Lower lobe of right lung (tissue), 2 donors: ENCODE measurements around the gene OCEL1. TPM values are rescaled to one million over a fixed set of nuclear protein-coding genes. Genes with fewer than 3 reads are reported as not detected.

Experiments used
- ATAC-seq, 2 donors: fragments of 200-7000 bp; cut with Tn5 transposase; one replicate each; pipeline ENCODE4 v1.9.1; 2020 to 2022; ENCODE audit warnings: mild to moderate bottlenecking in 2 of 2, moderate library complexity in 2 of 2
- DNase-seq: peaks from one replicate; pipeline ENCODE4 v3.0.0-alpha.2; 2020
- H3K27ac ChIP-seq: fragments of 200-600 bp; one replicate; pipeline ENCODE4 v1.8.0; 2022
- H3K27me3 ChIP-seq: fragments of 200-600 bp; one replicate; pipeline ENCODE4 v1.8.0; 2022; ENCODE audit warnings: low read depth
- H3K36me3 ChIP-seq: fragments of 200-600 bp; one replicate; pipeline ENCODE4 v1.8.0; 2022; ENCODE audit warnings: mild to moderate bottlenecking
- H3K4me1 ChIP-seq: fragments of 200-600 bp; one replicate; pipeline ENCODE4 v1.8.0; 2022
- H3K4me3 ChIP-seq: fragments of 200-600 bp; one replicate; pipeline ENCODE4 v1.8.0; 2022; ENCODE audit warnings: mild to moderate bottlenecking
- H3K9me3 ChIP-seq: fragments of 200-600 bp; one replicate; pipeline ENCODE4 v1.8.0; 2022
- intact Hi-C: fragments of 100-400 bp; cut with DNase I; formaldehyde crosslinking; loops from one replicate; pipeline ENCODE4 v1.11.0; 2022
- total RNA-seq: library from RNA; stranded (reverse); fragmentation: NEBNext Ultra II Directional; extraction: Animal tissue kit (Norgen Biotek cat#: 25700); gene quantifications from one replicate; pipeline ENCODE4 v1.2.1, GENCODE V29; 2021
- TF ChIP-seq, protein P1 (sequence below): fragments of 200-600 bp; IDR thresholded peaks from one replicate; pipeline ENCODE4 v1.8.0; 2022; ENCODE audit warnings: antibody characterized with exemption, mild to moderate bottlenecking
- donor health status: DM: no; HTN: yes; CAD: no; lungs with severe emphysema.

OCEL1 gene
- total RNA-seq, 1 donor from 2014 or later, result 37.2 TPM

GRCh38 chr19:17263712-17264640 lies 38.0 kb downstream of the OCEL1 start:
- peak overlapping the region; percentile 77 for H3K27ac ChIP-seq
- H3K36me3 ChIP-seq, result peaks cover 5% of the 10 kb centered on the region
- no peak for DNase-seq
- no peak for ATAC-seq
- intact Hi-C loops, result no loop called here
- peaks cover 22% of the 10 kb centered on the region for H3K4me1 ChIP-seq
- TF ChIP-seq, protein P1, sequence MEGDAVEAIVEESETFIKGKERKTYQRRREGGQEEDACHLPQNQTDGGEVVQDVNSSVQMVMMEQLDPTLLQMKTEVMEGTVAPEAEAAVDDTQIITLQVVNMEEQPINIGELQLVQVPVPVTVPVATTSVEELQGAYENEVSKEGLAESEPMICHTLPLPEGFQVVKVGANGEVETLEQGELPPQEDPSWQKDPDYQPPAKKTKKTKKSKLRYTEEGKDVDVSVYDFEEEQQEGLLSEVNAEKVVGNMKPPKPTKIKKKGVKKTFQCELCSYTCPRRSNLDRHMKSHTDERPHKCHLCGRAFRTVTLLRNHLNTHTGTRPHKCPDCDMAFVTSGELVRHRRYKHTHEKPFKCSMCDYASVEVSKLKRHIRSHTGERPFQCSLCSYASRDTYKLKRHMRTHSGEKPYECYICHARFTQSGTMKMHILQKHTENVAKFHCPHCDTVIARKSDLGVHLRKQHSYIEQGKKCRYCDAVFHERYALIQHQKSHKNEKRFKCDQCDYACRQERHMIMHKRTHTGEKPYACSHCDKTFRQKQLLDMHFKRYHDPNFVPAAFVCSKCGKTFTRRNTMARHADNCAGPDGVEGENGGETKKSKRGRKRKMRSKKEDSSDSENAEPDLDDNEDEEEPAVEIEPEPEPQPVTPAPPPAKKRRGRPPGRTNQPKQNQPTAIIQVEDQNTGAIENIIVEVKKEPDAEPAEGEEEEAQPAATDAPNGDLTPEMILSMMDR, result no peak
- H3K9me3 ChIP-seq, result no peaks in the 10 kb centered on the region
- H3K4me3 ChIP-seq, result peak overlapping the region; percentile 59
- H3K27me3 ChIP-seq, result no peaks in the 10 kb centered on the region

DNA sequence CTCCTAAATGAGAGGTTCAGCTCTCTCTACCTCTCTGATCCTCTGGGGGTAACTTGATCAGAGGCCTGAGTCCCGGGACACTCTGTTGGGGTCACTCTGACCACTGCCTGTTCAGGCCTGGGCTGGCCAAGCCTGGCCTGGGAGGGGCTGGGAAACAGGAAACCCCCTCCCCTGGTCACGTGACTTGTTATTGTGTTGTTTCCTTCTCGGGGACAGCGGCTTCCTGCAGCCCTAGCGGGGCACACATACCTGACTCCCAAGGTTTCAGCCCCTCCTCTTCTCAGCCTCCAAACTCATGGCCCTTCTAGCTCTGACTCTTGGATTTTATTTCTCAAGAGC lies 38.6 kb downstream of the OCEL1 start, which contains the start of gene USHBP1:
Gene USHBP1, minus strand, starts transcription at position 105 of the 339 bp plus-strand sequence. CDS start 446 bp downstream, outside the sequence.
- ATAC-seq (no peak), DNase-seq (no peak)
- no peaks in the 10 kb centered on the region for H3K9me3 ChIP-seq
- TF ChIP-seq, protein P1, result no peak
- H3K36me3 ChIP-seq, result peaks cover 12% of the 10 kb centered on the region
- intact Hi-C loops, result no loop called here
- no peaks in the 10 kb centered on the region for H3K27me3 ChIP-seq
- H3K4me3 ChIP-seq, result peak within 1 kb of the TSS; percentile 59
- peak within 1 kb of the TSS; percentile 77 for H3K27ac ChIP-seq
- H3K4me1 ChIP-seq, result peaks cover 22% of the 10 kb centered on the region

- ATAC-seq (no peak), DNase-seq (no peak)
- TF ChIP-seq, protein P1, result no peak
- Histone ChIP-seq H3K4me1 (peaks cover 22% of the 10 kb centered on the region), H3K4me3 (no peak overlapping the region), H3K36me3 (peaks cover 26% of the 10 kb centered on the region), H3K27me3 (no peaks in the 10 kb centered on the region), H3K9me3 (no peaks in the 10 kb centered on the region), H3K27ac (peak overlapping the region; percentile 33)
- intact Hi-C loops, result no loop called here
Measured at GRCh38 chr19:17266026-17266425, 40.0 kb downstream of the OCEL1 start.

GRCh38 chr19:17266589-17266974 lies 40.6 kb downstream of the OCEL1 start:
- peaks cover 31% of the 10 kb centered on the region for H3K36me3 ChIP-seq
- H3K4me3 ChIP-seq, result peak overlapping the region; percentile 29
- H3K27me3 ChIP-seq, result no peaks in the 10 kb centered on the region
- DNase-seq (no peak), ATAC-seq (no peak)
- H3K4me1 ChIP-seq, result peaks cover 22% of the 10 kb centered on the region
- H3K27ac ChIP-seq, result peak overlapping the region; percentile 33
- TF ChIP-seq, protein P1, result no peak
- intact Hi-C loops, result no loop called here
- H3K9me3 ChIP-seq, result no peaks in the 10 kb centered on the region

GRCh38 chr19:17266975-17267788 lies 41.2 kb downstream of the OCEL1 start, which contains the start of gene BABAM1:
BABAM1 (plus strand) TSS chr19:17267443; CDS start chr19:17268807, 1,364 bp downstream.
- H3K9me3 ChIP-seq, result no peaks in the 10 kb centered on the region
- peaks cover 37% of the 10 kb centered on the region for H3K36me3 ChIP-seq
- DNase-seq (peak; percentile 95), ATAC-seq (peak; percentile 98)
- TF ChIP-seq, protein P1, result no peak
- H3K4me1 ChIP-seq, result peaks cover 22% of the 10 kb centered on the region
- intact Hi-C loops, result no loop called here
- peak within 1 kb of the TSS; percentile 75 for H3K27ac ChIP-seq
- H3K27me3 ChIP-seq, result no peaks in the 10 kb centered on the region
- peak within 1 kb of the TSS; percentile 94 for H3K4me3 ChIP-seq
